Stimulated activated naive CD8-positive, alpha-beta T cell treated with anti-CD3 and anti-CD28 coated beads, Interleukin-15, amount 100 ng/mL, for 72 hours (primary cell): ENCODE measurements around the gene ANKRD33.
"Not testable (repeated sequence)": the region's sequence is repeated elsewhere in the genome, so short reads cannot be mapped to it uniquely, and the experiment has no call there.

Experiments
- ATAC-seq: fragments of 150-1000 bp; cut with Tn5 transposase; 2 replicates; pipeline ENCODE4 v1.10.0; 2021; ENCODE audit warnings: mild to moderate bottlenecking, moderate library complexity
- DNase-seq, 2 donors: peaks; one replicate each; pipeline ENCODE4 v3.0.0; 2021 to 2022
- H3K27ac Mint-ChIP-seq, 2 donors: one replicate each; pipeline ENCODE4 v1.8.0; 2022; ENCODE audit warnings: mild to moderate bottlenecking in 2 of 2, mixed read lengths in 2 of 2, moderate library complexity in 2 of 2
- H3K27me3 Mint-ChIP-seq: one replicate; pipeline ENCODE4 v1.8.0; 2022; ENCODE audit warnings: mixed read lengths
- H3K4me1 Mint-ChIP-seq: one replicate; pipeline ENCODE4 v1.8.0; 2022; ENCODE audit warnings: mild to moderate bottlenecking, mixed read lengths
- H3K4me3 Mint-ChIP-seq, 2 donors: one replicate each; pipeline ENCODE4 v1.8.0; 2022; ENCODE audit warnings: mild to moderate bottlenecking in 2 of 2, mixed read lengths in 2 of 2, moderate library complexity in 1 of 2
- H3K9me3 Mint-ChIP-seq, 2 donors: one replicate each; pipeline ENCODE4 v1.8.0; 2022; ENCODE audit warnings: mixed read lengths in 2 of 2

The ANKRD33 gene

DNA sequence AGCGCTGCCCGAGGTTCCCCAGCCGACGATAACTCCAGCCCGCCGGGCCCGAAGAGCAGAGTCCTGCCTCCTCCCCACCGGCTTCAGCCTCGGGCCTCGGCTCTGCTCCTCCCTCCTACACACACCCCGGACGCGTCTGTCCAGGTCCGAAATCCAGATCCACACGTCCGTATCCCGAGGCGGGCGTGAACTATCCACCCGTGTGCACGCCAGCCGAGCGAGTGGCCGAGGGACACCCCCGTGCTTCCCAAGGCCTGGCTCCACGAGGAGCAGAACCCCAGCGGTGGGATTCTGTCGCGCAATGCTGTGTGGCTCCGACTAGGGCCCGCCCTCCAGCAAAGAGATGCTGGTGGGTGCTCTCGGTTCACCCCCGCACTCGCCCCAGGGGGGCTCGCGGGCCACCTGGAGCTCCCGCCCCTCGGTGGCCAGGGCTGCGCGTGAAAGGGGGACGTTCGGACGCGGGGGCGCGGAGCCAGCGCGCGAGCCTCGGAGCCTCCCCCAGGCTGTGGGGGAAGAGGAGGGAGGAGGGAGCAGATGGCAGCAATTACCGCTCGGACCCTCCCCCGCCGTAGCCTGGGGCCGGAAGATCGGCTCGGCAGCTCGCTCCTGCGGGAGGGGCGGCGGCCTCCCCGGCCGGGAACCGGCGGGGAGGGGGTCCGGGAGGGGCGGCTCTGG, 18.9 kb upstream of the ANKRD33 start:
- H3K4me1 Mint-ChIP-seq: peaks cover 31% of the 10 kb centered on the region
- peak; percentile 22 for ATAC-seq

DNA sequence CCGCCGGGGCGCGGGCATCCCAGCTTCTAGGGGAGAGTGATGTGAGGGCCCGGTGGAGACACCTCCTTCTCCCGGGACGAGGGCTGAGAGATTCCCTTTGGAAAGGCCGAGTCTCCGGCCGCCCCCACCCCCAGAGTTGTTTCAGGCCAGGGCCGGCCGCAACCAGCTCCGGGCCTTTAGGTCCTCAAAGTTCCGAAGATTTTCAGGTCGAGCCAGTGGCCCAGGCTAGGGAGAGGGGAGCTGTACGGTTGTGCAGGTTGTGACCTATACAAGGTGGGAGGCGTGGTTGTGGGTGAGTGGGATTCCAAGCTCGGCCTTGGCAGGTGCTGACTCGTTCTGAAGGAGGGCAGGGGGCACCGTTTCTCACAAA, 18.4 kb upstream of the ANKRD33 start:
- Mint-ChIP-seq H3K4me3 (no peak overlapping the region), H3K9me3 (no peaks in the 10 kb centered on the region), H3K4me1 (peaks cover 29% of the 10 kb centered on the region), H3K27me3 (peaks cover 70% of the 10 kb centered on the region), H3K27ac (no peak overlapping the region)
- peak; percentile 11 for ATAC-seq
- DNase-seq: no peak

More for the DNA sequence above, 18.9 kb upstream of the ANKRD33 start:
- peaks cover 73% of the 10 kb centered on the region for H3K27me3 Mint-ChIP-seq
- H3K4me3 Mint-ChIP-seq: peak overlapping the region; percentile 30 to 70
- no peaks in the 10 kb centered on the region for H3K9me3 Mint-ChIP-seq
- DNase-seq: no peak
- no peak overlapping the region for H3K27ac Mint-ChIP-seq

DNA sequence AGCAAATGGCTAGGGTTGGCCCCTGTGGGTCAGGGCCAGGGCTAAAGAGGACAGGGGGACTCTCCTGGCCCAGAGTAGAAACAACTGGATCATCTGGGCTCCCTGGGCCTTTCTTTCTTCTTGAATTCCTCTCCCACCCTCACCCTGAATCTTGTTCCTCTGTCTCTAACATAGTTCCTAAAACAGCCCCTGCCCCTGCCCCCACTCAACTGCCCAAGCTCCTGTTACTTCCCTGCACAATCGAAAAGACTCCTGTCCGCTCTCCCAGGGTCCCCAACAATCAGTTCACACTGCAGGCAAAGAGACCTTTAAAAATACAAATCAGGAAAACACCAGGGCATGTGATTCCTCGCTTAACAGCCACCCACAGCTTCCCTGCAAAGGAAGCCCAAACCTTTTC, 18.0 kb upstream of the ANKRD33 start:
- Mint-ChIP-seq H3K27me3 (peaks cover 65% of the 10 kb centered on the region), H3K9me3 (no peaks in the 10 kb centered on the region), H3K4me1 (peaks cover 24% of the 10 kb centered on the region), H3K27ac (no peak overlapping the region), H3K4me3 (peak overlapping the region in 1 of 2 donors; percentile 13)
- no peak for DNase-seq
- no peak for ATAC-seq

DNA sequence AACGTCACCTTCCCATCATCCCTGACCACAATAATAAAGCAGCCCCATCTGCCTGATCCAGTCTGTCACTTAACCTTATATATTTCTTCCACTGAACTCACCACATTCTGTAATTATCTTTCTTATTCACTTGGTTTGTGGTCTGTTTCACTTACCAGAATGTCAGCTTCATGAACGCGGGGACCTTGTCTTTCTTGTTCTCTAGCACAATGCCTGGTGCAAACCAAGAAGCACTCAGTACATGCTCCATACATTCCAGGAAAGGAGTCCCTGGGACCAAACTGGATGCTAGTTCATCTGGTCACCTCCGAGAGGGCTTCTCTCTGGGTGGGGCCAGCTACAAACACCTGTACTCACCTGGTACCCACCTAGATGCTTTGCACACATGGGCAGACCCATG, 17.4 kb upstream of the ANKRD33 start:
- H3K4me3 Mint-ChIP-seq: no peak overlapping the region
- no peaks in the 10 kb centered on the region for H3K9me3 Mint-ChIP-seq
- H3K4me1 Mint-ChIP-seq: peaks cover 24% of the 10 kb centered on the region
- DNase-seq: no peak
- no peak for ATAC-seq
- peaks cover 60% of the 10 kb centered on the region for H3K27me3 Mint-ChIP-seq
- H3K27ac Mint-ChIP-seq: no peak overlapping the region

DNA sequence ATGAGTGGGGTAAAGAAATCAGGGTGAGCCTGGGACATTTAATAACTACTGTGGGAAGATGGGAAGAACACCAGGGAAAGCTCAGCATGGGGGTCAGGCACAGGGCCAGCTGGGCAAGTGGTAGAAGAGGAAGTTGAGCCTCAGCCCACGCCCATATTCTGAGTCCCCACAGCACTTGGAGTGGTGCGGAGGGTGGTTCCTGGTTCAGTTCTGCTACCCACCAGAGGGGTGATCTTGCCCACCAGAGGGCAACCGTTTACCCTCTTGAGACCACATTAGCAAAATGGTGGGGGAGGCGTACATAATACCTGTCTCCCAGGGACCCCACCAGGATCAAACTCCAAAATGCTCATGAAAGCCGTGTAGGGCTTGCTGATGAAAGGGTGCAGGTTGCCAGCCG, 16.8 kb upstream of the ANKRD33 start:
- Mint-ChIP-seq H3K4me1 (peaks cover 24% of the 10 kb centered on the region), H3K27me3 (peaks cover 53% of the 10 kb centered on the region), H3K27ac (no peak overlapping the region), H3K4me3 (no peak overlapping the region), H3K9me3 (no peaks in the 10 kb centered on the region)
- DNase-seq (no peak), ATAC-seq (no peak)

DNA sequence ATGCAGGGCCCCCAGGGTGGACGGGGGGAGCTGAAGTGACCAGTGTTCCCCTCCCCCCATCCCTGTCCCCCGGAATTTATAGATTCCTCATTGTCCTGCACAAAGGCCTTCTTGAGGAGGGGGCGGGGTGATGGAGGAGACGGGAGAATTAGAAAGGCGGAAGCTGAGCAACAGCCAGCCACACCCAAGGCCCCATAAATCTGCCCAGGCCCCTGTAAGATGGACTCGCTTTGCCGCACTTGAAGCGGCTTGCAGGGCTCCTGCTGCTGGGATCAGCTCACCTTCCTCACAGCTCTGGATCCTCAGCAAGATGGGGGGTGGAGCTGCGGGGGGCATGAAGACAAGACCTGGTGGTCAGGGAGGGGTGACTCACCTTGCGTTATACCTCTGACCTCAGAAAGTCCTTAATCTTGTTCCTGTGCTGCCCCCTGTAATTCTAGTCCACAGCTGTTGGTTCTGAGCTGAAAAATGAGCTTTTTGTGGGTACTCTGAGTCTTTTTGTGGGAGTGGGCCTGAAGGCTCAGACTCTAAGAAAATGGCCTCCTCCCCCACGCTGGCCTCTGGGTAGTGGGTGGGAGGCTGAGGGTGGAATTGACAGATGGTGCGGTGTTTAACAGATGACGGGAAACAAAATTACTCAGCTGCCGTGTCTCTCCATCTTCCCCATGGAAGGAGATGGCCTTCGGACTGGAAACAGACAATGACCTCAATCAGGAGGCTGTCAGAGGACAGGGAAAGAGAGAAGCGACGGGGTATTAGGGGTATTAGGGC, 15.8 kb upstream of the ANKRD33 start:
- ATAC-seq (no peak), DNase-seq (no peak)
- no peak overlapping the region for H3K27ac Mint-ChIP-seq
- no peak overlapping the region for H3K4me3 Mint-ChIP-seq
- H3K4me1 Mint-ChIP-seq: peaks cover 24% of the 10 kb centered on the region
- H3K9me3 Mint-ChIP-seq: no peaks in the 10 kb centered on the region
- peaks cover 48% of the 10 kb centered on the region for H3K27me3 Mint-ChIP-seq

DNA sequence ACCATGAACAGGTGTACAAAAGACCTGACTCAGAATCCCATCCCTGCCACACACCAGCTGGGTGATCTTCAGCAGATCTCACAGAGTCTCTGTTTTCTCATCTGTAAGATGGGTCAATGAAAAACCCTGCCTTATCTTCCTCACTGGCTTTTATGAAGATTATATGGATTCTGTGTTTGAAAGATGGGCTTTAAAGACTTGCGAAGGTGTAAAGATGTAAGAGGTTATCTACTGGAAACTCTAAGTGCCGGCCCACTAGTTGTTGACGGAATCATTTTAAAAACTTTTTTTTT, 15.3 kb upstream of the ANKRD33 start:
- H3K4me1 Mint-ChIP-seq: peaks cover 24% of the 10 kb centered on the region
- H3K4me3 Mint-ChIP-seq: no peak overlapping the region
- H3K27me3 Mint-ChIP-seq: peaks cover 42% of the 10 kb centered on the region
- no peak overlapping the region for H3K27ac Mint-ChIP-seq
- no peak for ATAC-seq
- H3K9me3 Mint-ChIP-seq: no peaks in the 10 kb centered on the region
- no peak for DNase-seq

DNA sequence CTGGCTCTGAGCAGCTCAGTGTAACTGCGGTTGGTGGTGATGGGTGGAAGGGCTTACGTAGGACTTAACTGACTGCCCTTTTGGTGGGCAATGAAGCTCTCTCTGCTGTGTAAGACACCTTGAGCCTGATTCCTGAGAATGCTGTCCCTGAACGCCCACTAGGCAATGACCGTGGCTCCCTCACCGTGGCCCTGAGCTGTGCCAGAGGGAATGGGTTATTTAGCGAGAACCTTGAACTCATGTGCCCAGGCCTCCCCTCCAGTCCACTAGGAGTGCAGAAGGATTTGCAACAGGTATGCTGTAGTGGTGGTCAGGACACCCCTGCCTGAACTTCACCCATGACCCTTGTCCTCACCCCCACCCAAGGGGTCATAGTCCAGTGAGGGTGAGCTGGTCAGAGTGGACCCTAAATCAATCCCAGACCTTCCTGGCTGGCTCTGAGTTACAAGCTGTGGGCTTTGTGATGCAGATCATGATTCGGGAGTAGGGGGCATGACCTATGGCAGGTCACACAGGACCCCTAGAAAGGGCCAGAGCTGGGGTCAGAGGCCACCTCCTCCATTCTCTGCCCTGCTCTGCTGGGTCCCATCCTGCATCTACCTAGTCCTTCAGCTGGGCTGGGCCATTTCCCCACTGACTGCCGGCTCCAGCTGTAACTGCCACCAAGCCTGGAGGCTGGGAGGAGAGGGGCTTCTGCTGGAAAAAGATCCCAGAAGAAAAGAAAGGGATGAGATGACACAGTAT, 14.5 kb upstream of the ANKRD33 start:
- no peak overlapping the region for H3K4me3 Mint-ChIP-seq
- H3K9me3 Mint-ChIP-seq: no peaks in the 10 kb centered on the region
- H3K27me3 Mint-ChIP-seq: peaks cover 34% of the 10 kb centered on the region
- H3K4me1 Mint-ChIP-seq: peaks cover 24% of the 10 kb centered on the region
- DNase-seq: no peak
- no peak overlapping the region for H3K27ac Mint-ChIP-seq
- ATAC-seq: no peak

DNA sequence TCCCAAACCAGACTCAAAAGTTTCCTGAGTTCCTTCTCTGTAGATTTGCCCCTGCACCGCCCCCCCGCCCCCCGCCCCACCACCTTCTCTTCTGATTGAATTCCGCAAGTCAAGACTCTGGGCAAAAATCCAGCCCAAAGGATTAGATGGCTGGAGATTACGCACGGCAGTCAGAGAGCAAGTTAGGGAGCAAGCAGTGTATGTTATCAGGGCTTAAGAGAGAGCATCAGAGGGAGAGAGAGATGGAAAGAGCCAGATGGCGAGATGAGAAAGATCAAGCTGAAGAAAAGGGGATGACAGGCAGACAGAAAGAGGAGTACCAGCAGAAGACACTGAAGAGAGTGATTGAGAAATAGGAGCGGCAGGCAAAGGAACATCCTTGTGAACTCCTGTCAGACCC, 13.9 kb upstream of the ANKRD33 start:
- Mint-ChIP-seq H3K27me3 (peaks cover 29% of the 10 kb centered on the region), H3K4me3 (no peak overlapping the region), H3K4me1 (peaks cover 18% of the 10 kb centered on the region), H3K9me3 (no peaks in the 10 kb centered on the region), H3K27ac (no peak overlapping the region)
- no peak for ATAC-seq
- no peak for DNase-seq

DNA sequence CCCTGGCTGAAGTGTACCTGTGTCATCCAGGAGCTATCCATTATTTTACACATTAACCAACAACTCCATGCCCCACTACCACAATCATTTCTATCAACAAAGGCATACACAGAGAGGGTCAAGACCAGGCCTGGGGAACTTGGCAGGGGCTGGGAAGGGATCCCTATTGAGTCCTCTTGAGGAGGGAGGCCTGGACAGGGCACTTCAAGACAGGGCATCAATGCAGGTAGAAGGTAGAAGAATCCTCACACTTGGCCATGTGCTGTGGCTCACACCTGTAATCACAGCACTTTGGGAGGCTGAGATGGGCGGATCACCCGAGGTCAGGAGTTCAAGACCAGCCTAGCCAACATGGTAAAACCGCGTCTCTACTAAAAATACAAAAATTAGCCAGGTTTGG, 13.4 kb upstream of the ANKRD33 start:
- no peaks in the 10 kb centered on the region for H3K9me3 Mint-ChIP-seq
- no peak overlapping the region for H3K27ac Mint-ChIP-seq
- no peak overlapping the region for H3K4me3 Mint-ChIP-seq
- no peak for ATAC-seq
- peaks cover 24% of the 10 kb centered on the region for H3K27me3 Mint-ChIP-seq
- no peak for DNase-seq
- peaks cover 16% of the 10 kb centered on the region for H3K4me1 Mint-ChIP-seq

DNA sequence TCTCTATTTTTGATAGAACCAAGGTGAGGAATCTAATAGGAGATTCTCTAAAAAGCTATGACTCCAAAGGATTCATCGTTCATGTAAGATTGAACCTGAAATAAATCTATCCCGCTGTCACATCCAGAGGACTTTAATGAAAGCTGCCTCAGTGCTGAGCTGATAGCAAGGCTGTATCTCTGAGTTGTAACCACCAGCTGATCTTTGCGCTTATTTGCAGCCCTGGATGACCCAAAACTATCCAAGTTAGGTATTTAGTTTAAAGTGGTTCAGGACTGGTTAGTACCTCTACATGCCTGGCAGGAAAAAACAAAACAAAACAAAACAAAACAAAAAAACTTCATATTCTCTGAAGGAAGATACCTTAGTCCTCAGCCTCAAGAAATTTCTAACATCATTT, 8.8 kb upstream of the ANKRD33 start:
- no peak overlapping the region for H3K27ac Mint-ChIP-seq
- ATAC-seq (no peak), DNase-seq (no peak)

DNA sequence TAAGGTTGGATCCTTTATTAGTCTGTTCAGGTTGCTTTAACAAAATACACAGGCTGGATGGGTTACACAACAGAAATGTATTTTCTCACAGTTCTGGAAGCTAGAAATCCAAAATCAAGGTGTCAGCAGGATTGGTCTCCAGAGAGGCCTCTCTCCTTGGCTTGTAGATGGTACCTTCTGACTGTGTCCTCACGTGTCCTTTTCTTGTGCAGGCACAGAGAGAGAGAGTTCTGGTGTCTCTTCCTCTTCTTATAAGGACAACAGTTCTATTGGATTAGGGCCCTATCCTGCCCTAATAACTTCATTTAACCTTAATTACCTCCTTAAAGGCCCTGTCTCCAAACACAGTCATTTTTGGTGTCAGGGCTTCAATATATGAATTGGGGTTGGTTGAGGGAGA, 4.6 kb upstream of the ANKRD33 start:
- no peak for ATAC-seq
- Mint-ChIP-seq H3K4me3 (no peak overlapping the region), H3K9me3 (peaks cover 0 to 9% of the 10 kb centered on the region in 2 donors), H3K27me3 (no peaks in the 10 kb centered on the region), H3K27ac (no peak overlapping the region), H3K4me1 (peaks cover 16% of the 10 kb centered on the region)
- no peak for DNase-seq

More for the DNA sequence above, 8.8 kb upstream of the ANKRD33 start:
- Mint-ChIP-seq H3K4me1 (no peaks in the 10 kb centered on the region), H3K27me3 (no peaks in the 10 kb centered on the region), H3K9me3 (no peaks in the 10 kb centered on the region), H3K4me3 (no peak overlapping the region)

DNA sequence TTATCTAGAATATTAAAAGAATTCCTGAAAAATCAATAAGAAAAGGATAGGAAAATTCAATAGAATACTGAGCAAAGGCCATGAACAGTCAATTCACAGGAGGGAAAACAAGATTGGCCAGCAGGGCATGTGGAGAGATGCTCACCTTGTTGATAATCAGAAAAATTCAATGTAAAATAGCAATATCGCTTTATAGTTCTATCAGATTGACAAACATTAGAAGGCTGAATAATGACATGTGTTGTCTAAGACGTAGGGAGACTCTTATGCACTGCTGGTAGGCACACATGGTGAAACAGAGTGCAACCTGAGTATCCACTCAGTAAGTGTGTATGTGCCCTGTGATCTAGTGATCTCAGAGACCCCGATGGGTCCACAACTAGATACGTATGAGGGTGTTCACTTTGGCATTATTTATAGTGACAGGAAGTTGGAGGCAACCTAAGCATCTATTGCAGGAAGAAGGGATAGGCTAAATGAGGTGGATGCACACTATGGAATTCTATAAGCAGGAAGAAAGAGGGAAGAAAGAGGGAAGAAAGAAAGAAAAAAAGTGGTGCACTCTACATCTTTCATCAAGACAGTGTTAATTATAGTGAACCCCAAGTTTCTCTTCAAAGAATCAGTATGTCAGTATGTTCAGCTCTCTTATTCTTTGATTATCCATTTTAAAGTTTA, 3.8 kb upstream of the ANKRD33 start:
- no peaks in the 10 kb centered on the region for H3K27me3 Mint-ChIP-seq
- H3K4me1 Mint-ChIP-seq: peaks cover 16% of the 10 kb centered on the region
- no peak overlapping the region for H3K4me3 Mint-ChIP-seq
- ATAC-seq (no peak), DNase-seq (no peak)
- no peak overlapping the region for H3K27ac Mint-ChIP-seq
- peaks cover 0 to 9% of the 10 kb centered on the region in 2 donors for H3K9me3 Mint-ChIP-seq

DNA sequence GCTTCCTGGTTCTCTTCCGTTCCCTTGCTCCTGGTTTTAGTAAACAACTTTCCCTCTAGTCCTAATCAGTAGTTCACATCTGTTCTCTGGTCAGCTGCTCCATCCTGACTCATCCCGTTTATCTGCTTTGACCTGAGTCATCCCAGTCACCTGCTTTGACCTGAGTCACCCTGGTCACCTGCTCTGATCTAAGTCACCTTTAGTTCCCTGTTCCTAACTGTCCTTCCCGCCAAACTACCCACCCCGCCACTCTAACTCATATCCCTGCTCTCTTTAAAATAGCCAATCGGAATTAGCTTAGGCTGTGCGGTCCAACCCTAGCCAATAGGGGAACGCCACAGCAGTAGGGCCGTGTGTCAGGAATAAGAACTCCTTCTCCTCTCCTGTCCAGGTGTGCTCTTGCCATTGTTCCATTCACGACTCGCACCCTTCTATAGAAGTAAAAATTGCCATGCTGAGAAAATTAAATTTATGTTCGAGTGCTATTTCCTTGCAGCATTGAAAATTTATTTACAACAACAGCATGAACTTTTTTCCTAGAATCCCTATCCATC, 3.1 kb upstream of the ANKRD33 start:
- Mint-ChIP-seq H3K27me3 (no peaks in the 10 kb centered on the region), H3K4me1 (peaks cover 16% of the 10 kb centered on the region), H3K9me3 (peaks cover 0 to 9% of the 10 kb centered on the region in 2 donors), H3K27ac (peak overlapping the region in 1 of 2 donors; percentile 72), H3K4me3 (no peak overlapping the region)
- DNase-seq (no peak), ATAC-seq (no peak)

DNA sequence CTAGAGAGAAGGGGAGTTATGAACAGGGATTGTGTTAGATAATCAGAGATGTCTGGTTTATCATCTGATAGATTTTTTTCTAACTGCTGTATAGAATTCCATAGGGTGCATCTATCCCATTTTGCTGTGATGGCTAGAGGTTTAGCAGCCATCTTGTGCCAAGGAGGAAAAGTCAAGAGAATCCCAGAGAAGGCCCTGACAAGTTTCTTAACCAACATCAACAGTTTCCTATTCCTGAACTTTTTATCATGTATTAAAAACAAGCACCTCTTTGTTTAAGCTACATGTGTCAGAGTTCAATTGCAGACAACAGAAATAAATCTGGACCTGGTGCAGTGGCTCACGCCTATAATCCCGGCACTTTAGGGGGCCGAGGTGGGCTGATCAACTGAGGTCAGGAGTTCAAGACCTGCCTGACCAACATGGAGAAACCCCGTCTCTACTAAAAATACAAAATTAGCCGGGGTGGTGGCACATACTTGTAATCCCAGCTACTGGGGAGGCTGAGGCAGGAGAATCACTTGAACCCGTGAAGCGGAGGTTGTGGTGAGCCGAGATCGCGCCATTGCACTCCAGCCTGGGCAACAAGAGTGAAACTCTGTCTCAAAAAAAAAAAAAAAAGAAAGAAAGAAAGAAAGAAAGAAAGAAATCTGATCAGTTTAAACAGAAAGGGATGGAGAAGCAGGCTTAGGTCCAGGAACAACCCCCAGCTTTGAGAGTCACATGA, 2.4 kb upstream of the ANKRD33 start:
- H3K4me3 Mint-ChIP-seq: peak overlapping the region; percentile 45 to 57
- not testable (repeated sequence) for DNase-seq, ATAC-seq, H3K27me3 Mint-ChIP-seq, H3K9me3 Mint-ChIP-seq
- peaks cover 16% of the 10 kb centered on the region for H3K4me1 Mint-ChIP-seq
- peak overlapping the region; percentile 90 to 93 for H3K27ac Mint-ChIP-seq
